LHCN-M2 (cell line): ENCODE data around the gene TMEM185A. TPM values are rescaled to one million over a fixed set of nuclear protein-coding genes. Genes with fewer than 3 reads are reported as not detected.
"Not testable (repeated sequence)": the region's sequence is repeated elsewhere in the genome, so short reads cannot be mapped to it uniquely, and the experiment has no call there.

Source experiments
- DNase-seq: peaks from one replicate; pipeline ENCODE4 v3.0.0-alpha.2; 2012; ENCODE audit warnings: low read depth
- total RNA-seq: library from RNA; depleted of rRNA; stranded (reverse); fragments of >200 nt; gene quantifications from 2 replicates; pipeline ENCODE4 v1.2.3, GENCODE V29; 2014

Gene TMEM185A
- total RNA-seq, 1 experiment from 2014 or later = 11.0 TPM

GRCh38 chrX:149626829-149627228 is 4.8 kb downstream of the TMEM185A start:
- not testable (repeated sequence) for DNase-seq

DNA sequence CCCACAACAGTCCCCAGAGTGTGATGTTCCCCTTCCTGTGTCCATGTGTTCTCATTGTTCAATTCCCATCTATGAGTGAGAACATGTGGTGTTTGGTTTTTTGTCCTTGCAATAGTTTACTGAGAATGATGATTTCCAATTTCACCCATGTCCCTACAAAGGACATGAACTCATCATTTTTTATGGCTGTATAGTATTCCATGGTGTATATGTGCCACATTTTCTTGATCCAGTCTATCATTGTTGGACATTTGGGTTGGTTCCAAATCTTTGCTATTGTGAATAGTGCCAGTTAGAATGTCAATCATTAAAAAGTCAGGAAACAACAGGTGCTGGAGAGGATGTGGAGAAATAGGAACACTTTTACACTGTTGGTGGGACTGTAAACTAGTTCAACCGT is 11.9 kb downstream of the TMEM185A start:
- not testable (repeated sequence) for DNase-seq

- no peak for DNase-seq
Measured at GRCh38 chrX:149618871-149619270, 12.7 kb downstream of the TMEM185A start.

DNA sequence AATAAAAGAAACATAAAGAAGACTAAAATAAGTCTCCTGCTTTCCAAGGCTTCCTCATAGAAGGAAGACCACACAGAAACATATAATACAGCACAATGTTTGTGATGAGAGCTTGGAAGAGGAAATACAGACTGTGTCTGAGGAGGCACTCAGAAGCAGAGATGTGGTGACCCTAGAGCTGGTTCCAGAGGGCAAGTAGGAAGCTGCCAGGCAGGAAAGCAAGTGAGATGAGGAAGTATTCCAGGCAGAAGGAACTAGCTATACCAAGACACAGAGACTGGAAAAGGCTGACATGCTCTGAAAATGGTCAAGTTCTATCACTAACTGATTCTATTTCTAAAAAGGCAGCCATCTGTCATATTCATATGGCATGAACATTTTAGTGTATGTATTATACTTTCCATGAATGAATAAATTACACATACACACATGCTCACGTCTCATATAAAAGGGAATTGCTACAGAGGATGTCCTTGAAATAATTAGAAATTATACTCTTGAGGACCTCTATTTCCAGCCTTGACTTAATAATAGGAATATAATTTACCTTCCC is 19.9 kb downstream of the TMEM185A start:
- no peak for DNase-seq

DNA sequence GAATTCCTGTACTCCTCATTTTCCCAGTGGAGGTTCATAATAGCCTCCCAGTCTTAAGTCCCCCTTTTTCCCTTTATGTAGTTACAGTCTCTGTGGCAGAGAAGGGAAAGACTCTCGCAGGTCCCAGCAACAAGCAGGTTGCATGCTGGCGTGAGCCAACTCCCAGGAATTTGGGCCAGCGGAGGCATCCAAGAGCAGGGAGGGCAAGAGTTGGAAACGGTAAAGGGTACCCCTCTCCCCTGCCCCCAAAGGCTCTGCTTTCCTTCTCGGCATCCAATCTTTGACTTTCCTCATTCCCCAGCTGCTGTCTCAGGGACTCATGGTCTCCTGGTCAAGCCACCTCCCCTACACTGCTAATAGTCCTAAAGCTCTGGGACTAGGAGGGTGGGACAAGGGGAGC is 21.1 kb downstream of the TMEM185A start:
- no peak for DNase-seq

DNA sequence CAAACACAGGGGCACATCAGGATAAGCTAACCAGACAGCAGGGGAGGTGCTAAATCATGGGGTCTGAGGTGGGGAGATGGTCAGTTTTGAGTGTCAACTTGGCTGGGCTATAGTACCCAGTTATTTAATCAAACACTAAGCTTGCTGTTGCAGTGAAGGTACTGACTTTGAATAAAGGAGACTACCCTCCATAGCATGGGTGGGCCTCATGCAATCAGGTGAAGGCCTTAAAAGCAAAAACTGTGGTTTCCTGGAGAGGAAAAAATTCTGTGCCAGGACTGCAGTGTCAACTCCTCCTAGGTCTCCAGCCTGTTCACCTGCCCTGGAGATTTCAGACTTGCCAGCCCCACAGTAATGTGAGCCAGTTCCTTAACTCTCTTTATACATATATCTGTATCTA is 23.9 kb downstream of the TMEM185A start:
- DNase-seq = no peak

DNA sequence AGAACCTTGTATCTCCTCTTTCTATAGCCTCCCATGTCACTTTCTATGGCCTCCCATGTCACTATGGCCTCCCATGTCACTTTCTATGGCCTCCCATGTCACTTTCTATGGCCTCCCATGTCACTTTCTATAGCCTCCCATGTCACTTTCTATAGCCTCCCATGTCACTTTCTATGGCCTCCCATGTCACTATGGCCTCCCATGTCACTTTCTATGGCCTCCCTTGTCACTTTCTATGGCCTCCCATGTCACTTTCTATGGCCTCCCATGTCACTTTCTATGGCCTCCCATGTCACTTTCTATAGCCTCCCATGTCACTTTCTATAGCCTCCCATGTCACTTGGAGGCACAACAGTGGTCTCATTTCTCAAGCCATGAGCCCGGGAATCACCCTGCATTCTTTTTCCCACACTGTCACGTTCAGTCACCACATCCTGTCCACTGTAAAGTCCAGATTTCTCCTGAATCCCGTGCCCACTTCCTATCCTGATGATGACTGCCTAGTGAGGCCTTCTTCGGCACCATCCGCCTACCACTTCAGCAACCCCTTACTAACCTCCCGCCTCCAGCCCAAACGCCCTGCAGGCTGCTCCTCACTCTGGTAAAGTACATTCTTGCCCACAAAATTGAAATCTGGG is 26.2 kb downstream of the TMEM185A start:
- DNase-seq = peak; percentile 9

DNA sequence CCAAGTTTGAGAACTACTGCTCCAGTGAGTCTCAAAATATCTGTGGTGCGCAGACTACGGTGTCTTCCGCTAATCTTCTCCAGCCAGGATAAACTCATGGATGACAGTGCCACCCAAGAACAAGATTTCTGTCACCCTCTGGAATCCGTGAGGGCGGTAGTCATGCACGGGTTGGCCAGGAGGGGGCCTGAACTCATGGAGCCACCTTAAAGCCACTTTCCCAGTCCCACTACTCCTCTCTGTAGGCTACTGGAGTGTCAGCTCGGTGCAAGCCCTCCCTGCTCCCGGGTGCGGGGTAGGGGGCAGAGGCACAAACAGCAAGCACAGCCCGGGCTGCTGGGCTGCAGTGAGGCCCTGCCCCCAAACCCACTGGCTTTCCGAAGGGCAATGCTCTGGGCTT is 33.0 kb downstream of the TMEM185A start:
- not testable (repeated sequence) for DNase-seq

DNA sequence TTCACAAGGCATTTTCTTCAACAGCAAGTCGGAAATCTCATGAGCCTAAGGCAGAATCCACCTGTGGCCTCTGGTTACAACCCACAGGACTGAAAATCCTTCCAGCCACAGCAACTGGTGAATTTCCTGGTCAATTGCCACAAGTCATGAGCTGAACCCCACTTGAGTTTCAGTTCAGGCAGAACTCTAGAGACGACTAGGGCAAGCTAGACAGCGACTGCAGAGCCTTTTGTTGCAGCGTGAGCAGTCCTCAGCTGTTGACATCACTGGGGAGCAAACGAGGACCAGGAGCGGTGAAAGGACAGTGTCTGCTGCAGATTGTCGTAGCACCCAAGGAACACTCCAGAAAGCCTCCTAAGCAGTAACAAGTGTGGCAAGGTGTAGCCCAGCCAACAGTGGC is 35.6 kb downstream of the TMEM185A start:
- DNase-seq = not testable (repeated sequence)

GRCh38 chrX:149595214-149595613 is 36.4 kb downstream of the TMEM185A start, which contains the start of gene HSFX2:
Gene HSFX2 (minus strand): TSS chrX:149595314. CDS start chrX:149594700, 614 bp downstream.
- not testable (repeated sequence) for DNase-seq

DNA sequence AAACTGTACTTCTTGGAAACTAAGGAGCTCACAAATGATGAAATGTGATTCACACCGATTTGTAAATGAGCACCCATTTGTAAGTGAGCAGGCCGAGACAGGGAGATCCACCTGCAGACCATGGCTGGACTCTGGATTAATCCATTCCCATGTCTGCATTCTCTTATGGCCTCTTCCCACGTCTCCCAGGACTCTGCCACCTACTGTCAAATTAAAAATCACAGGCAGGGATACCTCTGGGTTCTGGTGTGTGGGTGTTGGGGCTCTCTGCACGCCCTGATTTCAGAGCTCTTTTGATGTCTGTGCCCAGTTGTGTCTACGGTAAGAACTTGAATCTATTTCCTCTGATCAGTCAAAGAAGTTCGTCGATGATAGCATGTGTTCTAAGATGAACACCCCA is 40.6 kb downstream of the TMEM185A start:
- DNase-seq = not testable (repeated sequence)

DNA sequence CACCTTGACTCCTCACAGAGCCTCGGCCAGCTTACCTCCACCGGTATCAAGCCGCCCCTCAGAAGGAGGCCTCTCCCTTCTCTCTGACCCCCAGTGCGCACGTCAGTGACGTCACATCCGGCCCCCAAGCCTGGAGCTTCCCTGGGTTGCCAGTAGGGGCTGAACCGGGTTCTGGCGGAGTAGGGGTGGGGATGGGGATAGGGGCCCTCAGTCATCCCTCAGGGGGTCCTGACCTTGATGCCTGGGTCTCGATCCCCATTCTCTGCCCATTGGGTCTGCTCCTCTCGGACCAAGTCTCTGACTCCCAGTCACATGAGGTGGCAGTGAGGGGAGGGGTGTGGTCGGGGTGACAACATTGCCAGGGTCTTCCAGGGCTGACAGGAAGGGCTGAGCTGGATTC is 44.2 kb downstream of the TMEM185A start, which contains the start of gene MAGEA9B:
TSS of gene MAGEA9B (minus strand) at position 101 of the 400 bp plus-strand sequence. CDS start 4,280 bp downstream, outside the sequence.
- DNase-seq = not testable (repeated sequence)

DNA sequence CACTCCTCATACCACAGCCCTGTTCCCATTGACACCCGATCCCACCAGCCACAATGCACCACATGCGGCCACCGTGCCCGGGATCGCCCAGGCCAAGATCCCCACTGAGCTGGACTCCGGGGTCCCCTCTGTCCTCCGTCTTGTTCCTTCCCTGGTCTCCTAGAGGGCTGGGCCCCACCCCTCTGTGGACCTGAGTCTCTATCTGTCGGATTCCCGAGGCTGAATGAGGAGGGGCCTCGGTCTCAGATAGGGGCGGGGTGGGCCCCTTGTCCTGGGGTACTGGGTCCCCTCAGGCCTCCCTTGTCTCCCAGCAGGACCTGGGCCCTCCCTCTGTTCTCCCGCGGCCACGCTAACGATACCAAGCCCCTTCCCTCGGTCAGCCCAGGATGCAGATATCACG is 46.0 kb downstream of the TMEM185A start:
- DNase-seq = not testable (repeated sequence)

- not testable (repeated sequence) for DNase-seq
Measured at GRCh38 chrX:149573456-149573855, 58.1 kb downstream of the TMEM185A start.

DNA sequence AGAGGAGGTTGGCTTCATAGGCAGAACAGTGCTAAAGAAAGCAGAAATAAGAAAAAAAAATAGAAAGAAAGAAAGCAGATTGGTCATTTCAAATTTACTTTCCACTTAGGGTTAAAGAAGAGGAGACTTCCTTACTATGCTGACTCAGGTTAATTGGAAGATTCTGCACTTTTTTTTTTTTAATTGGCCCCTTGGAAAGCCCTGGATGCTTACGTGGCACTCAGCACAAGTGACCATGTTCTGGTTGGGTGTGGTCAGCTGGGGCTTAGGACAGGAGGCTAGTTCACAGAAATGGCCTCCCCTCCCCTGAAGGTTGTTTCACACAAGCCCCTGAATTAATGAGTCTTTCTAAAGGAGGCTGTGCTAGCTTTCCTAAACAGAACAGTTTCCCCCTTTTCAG is 58.8 kb downstream of the TMEM185A start:
- peak; percentile 2 for DNase-seq

- DNase-seq = no peak
Measured at GRCh38 chrX:149571770-149572169, 59.8 kb downstream of the TMEM185A start.

DNA sequence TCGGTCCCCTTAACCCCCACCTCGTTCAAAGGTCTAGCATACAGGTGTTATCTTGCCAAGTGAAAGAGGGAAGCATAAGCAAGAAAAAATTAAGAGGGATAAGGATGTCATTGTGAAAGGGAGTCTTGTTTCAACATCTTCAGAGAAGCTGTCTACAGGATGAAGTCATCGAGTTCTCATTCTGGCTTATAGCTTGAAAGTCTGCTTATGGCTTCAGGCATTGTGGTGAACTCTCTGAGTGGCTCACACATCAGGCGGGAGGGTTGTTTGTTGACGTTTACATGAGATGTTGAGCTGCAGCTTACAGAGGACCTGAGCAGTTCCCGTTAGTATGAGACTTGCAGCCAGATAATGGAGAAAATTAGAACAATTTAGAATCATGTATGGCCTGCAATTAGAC is 60.9 kb downstream of the TMEM185A start:
- peak; percentile 25 for DNase-seq

DNA sequence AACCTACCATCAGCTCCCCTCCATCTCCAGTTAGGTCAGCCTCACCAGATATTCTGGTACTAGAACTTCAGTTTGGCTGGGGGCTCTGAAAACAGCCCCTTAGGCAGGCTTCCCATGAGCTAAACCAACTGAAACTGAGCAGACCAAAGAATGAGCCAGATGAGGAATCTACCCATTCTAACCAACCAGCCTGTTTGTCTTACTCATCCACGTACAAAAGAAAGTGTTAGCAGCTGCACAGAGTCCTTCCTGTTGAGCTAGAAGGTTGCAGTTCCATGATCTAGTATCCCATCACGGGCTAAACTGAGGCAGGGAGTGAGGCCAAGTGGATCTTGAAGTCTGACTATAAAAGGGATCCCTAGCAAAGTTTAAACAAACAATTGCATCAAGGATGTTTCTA is 61.8 kb downstream of the TMEM185A start:
- no peak for DNase-seq

GRCh38 chrX:149568701-149569296 is 62.8 kb downstream of the TMEM185A start:
- no peak for DNase-seq

DNA sequence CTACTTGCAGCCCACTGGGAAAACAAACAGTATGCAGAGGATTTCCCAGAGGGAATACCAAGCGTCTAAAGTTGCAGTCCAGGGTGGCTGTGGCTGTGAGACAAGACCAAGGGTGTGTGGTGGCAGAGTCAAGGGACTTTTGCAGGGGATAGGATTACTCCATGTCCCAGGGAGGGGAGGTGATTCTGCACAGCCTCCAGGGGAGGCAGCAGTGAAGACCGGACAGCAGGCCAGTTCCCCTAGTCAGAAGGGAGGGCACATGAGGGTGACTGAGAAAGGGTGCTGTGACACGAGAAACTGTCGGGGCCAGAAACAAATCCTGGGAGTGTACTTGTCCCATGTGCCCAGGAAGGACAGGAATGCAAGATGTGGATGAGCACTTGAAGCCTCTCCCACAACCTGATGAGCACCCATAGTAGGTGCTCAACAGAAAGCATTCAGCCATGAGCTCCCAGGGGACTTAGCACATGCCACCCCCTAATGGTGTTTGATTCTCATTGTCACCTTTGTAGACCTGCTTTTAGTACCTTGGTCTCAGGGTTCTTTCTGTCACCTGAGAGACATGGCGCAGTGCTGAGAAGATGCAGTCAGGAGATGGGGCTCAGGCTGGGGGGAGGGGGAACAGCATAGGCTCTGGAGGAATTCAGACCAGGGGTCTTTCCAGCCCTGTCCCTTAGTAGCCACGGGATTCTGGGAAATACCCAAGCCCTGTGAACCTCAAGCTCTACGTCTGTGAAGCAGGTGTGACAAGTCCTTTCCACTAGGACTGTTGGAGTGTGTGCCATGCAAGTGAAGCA is 63.8 kb downstream of the TMEM185A start:
- DNase-seq = no peak

GRCh38 chrX:149563359-149563758 is 68.2 kb downstream of the TMEM185A start:
- DNase-seq = no peak

GRCh38 chrX:149555251-149555650 is 76.3 kb downstream of the TMEM185A start:
- DNase-seq = not testable (repeated sequence)
